Kidney epithelial cell (primary cell): ENCODE results near the gene MEIS3. TPM values are rescaled to one million over a fixed set of nuclear protein-coding genes. Genes with fewer than 3 reads are reported as not detected.
"Not testable (repeated sequence)": the region's sequence is repeated elsewhere in the genome, so short reads cannot be mapped to it uniquely, and the experiment has no call there.

Experiments
- DNase-seq: peaks from one replicate; pipeline ENCODE4 v3.0.0-alpha.2; 2010; ENCODE audit warnings: low read depth
- H3K27me3 ChIP-seq: 2 replicates; pipeline ENCODE4 v1.6.0; 2011; ENCODE audit warnings: low read length; ENCODE audit not compliant: control insufficient read depth, insufficient read depth
- H3K36me3 ChIP-seq: 2 replicates; pipeline ENCODE4 v1.5.1; 2011; ENCODE audit warnings: low read length; ENCODE audit not compliant: control insufficient read depth, insufficient read depth
- H3K4me3 ChIP-seq: 2 replicates; pipeline ENCODE4 v1.5.1; 2011; ENCODE audit warnings: low read depth, mild to moderate bottlenecking, control low read depth, low read length
- CTCF ChIP-seq: IDR thresholded peaks from 2 replicates; pipeline ENCODE4 v1.5.1; 2011; ENCODE audit warnings: mild to moderate bottlenecking, moderate library complexity, low read length, control low read depth, inconsistent platforms; ENCODE audit not compliant: insufficient read depth, poor library complexity, severe bottlenecking
- total RNA-seq: library from RNA; depleted of rRNA; stranded (reverse); fragments of >200 nt; gene quantifications from 2 replicates; pipeline ENCODE4 v1.2.3, GENCODE V29; 2015

Gene MEIS3
- total RNA-seq, 1 donor from 2014 or later = 2.3 TPM

- no peak for TF ChIP-seq CTCF
- DNase-seq = no peak
- no peak overlapping the region for H3K4me3 ChIP-seq
- H3K27me3 ChIP-seq = peaks cover 3% of the 10 kb centered on the region
- H3K36me3 ChIP-seq = no peaks in the 10 kb centered on the region
Measured at GRCh38 chr19:47390533-47391488, 28.5 kb downstream of the MEIS3 start.

GRCh38 chr19:47389150-47389556 is 30.2 kb downstream of the MEIS3 start:
- Histone ChIP-seq H3K36me3 (no peaks in the 10 kb centered on the region), H3K27me3 (peaks cover 3% of the 10 kb centered on the region), H3K4me3 (no peak overlapping the region)
- no peak for TF ChIP-seq CTCF
- DNase-seq = no peak

GRCh38 chr19:47388721-47389120 is 30.6 kb downstream of the MEIS3 start:
- not testable (repeated sequence) for H3K36me3 ChIP-seq, DNase-seq, H3K27me3 ChIP-seq, H3K4me3 ChIP-seq

GRCh38 chr19:47387623-47388022 is 31.7 kb downstream of the MEIS3 start:
- not testable (repeated sequence) for H3K36me3 ChIP-seq, H3K4me3 ChIP-seq, DNase-seq, H3K27me3 ChIP-seq

- not testable (repeated sequence) for DNase-seq, H3K36me3 ChIP-seq, H3K27me3 ChIP-seq, H3K4me3 ChIP-seq
Measured at GRCh38 chr19:47386582-47386981, 32.7 kb downstream of the MEIS3 start.

GRCh38 chr19:47384533-47384932 is 34.8 kb downstream of the MEIS3 start:
- not testable (repeated sequence) for H3K4me3 ChIP-seq, H3K36me3 ChIP-seq, H3K27me3 ChIP-seq, DNase-seq

- DNase-seq, H3K36me3 ChIP-seq, H3K4me3 ChIP-seq, H3K27me3 ChIP-seq: not testable (repeated sequence)
Measured at GRCh38 chr19:47383890-47384289, 35.4 kb downstream of the MEIS3 start.

GRCh38 chr19:47381653-47382279 is 37.6 kb downstream of the MEIS3 start:
- Histone ChIP-seq H3K4me3 (no peak overlapping the region), H3K36me3 (peaks cover 4% of the 10 kb centered on the region), H3K27me3 (no peaks in the 10 kb centered on the region)
- no peak for TF ChIP-seq CTCF
- DNase-seq = no peak
